Transverse colon (tissue), 4 donors: ENCODE measurements around the gene FNDC3B. TPM values are rescaled to one million over a fixed set of nuclear protein-coding genes. Genes with fewer than 3 reads are reported as not detected.

Experiments
- DNase-seq: peaks from one replicate; pipeline ENCODE4 v3.0.0-alpha.2; 2019
- H3K27ac ChIP-seq, 4 donors: fragments of 200-600 bp; sonication (generic); 2 replicates each; pipeline ENCODE4 v1.5.1; 2016 to 2018; ENCODE audit warnings: inconsistent platforms in 4 of 4
- H3K27me3 ChIP-seq: fragments of 200-600 bp; sonication (generic); 2 replicates; pipeline ENCODE4 v1.5.1; 2017; ENCODE audit warnings: inconsistent platforms
- H3K36me3 ChIP-seq, 4 donors: fragments of 200-600 bp; sonication (generic); 2 replicates each; pipeline ENCODE4 v1.5.1; 2017 to 2019; ENCODE audit warnings: inconsistent platforms in 4 of 4
- H3K4me1 ChIP-seq, 4 donors: fragments of 200-600 bp; sonication (generic); 2 replicates each; pipeline ENCODE4 v1.5.1; 2017 to 2020; ENCODE audit warnings: inconsistent platforms in 4 of 4
- H3K4me3 ChIP-seq, 4 donors: fragments of 200-600 bp; sonication (generic); 1 replicate in 1 of 4; 2 replicates in 3 of 4; pipeline versions ENCODE4 v1.5.1 to v1.6.1; 2017 to 2019; ENCODE audit warnings: inconsistent platforms in 4 of 4
- H3K9me3 ChIP-seq, 2 donors: fragments of 200-600 bp; sonication (generic); 2 replicates each; pipeline ENCODE4 v1.5.1; 2017 to 2019; ENCODE audit warnings: inconsistent platforms in 2 of 2
- EP300 ChIP-seq: sonication (generic); formaldehyde crosslinking; IDR thresholded peaks from one replicate; pipeline ENCODE4 v1.6.1; 2017; ENCODE audit warnings: antibody characterized with exemption, low read depth
- POLR2A ChIP-seq: fragments of 450-650 bp; IDR thresholded peaks from one replicate; pipeline ENCODE4 v1.6.1; 2016; ENCODE audit warnings: antibody characterized with exemption, mild to moderate bottlenecking, moderate library complexity
- POLR2AphosphoS5 ChIP-seq, 3 donors: sonication (generic); formaldehyde crosslinking; IDR thresholded peaks; one replicate each; pipeline ENCODE4 v1.6.1; 2016; ENCODE audit warnings: antibody characterized with exemption in 3 of 3
- WGBS, 2 donors: methylation state at CpG; one replicate each; pipeline ENCODE4 v1.1.5; 2018; ENCODE audit warnings: low coverage in 1 of 2; 5-methylcytosine and 5-hydroxymethylcytosine counted together
- in situ Hi-C, 4 donors: fragments of 200-750 bp; cut with MboI; loops; one replicate each; pipeline versions ENCODE4 v1.15.0 to v1.15.1; 2017; ENCODE audit warnings: low sequenced_read_pairs in 3 of 4, low pct_ligation_motif_present in 1 of 4, low pct_unique_long_range_greater_than_20kb in 1 of 4
- intact Hi-C: fragments of 100-400 bp; cut with DNase I; formaldehyde crosslinking; loops from one replicate; pipeline ENCODE4 v1.15.1; 2023; ENCODE audit warnings: low total_unique reads
- total RNA-seq, 4 donors: library from RNA; depleted of rRNA; stranded (reverse); fragments of >200 nt; gene quantifications; one replicate each; pipeline ENCODE4 v1.1.0, GENCODE V29; 2016
- TF ChIP-seq, protein P1 (sequence below), 5 experiments: fragments of 200-600 bp in 3 of 5; fragments of 450-650 bp in 2 of 5; sonication (generic) in 3 of 5; IDR thresholded peaks; 1 replicate in 2 of 5; 2 replicates in 3 of 5; pipeline ENCODE4 v1.5.1; 2016 to 2017; ENCODE audit warnings: antibody characterized with exemption in 5 of 5, inconsistent platforms in 3 of 5, mild to moderate bottlenecking in 2 of 5, moderate library complexity in 1 of 5

The FNDC3B gene
- total RNA-seq, 4 donors from 2014 or later = 28.5 to 85.7 (median 44.5) TPM

DNA sequence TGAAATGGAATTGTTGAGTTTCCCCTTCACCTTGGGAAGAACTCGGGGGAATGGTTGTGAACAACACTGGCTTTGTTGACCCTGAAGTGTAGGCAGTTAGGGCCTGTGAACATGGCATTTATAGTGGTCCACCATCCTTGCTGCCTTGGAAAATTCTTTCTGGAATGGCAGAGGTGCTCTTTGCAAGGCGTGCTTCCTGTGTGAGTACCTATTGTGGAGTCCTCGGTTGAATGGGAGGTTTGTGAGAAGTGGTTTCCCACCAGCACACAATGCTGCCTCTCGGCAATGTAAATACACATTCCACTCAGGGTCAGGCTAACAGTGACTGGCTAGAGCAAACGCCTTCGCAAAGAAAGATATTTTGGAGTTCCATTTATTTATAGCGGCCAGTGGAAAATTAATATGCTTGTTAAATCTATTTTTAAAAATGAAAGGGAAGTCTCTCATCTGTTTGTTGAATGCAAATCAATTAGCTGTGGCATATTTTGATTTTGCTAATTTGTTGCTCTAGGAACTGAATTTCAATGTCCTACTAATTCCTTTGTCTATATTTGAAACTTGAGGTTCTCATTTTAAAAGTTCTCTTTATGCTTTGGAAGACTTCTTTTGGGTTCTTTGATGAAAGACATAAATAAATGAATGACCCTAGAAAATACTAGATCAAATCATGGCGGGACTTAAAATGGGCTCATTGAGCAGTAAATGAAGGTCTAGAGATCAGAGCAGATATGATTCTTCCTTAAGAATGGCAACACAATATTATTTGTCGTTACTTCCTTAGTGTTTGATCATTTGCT lies 59.5 kb downstream of the FNDC3B start:
- intact Hi-C loops (no loop called here), in situ Hi-C loops (no loop called here)
- TF ChIP-seq POLR2AphosphoS5 (IDR thresholded peaks at IDR 0.05) (no peak), POLR2A (no peak), EP300 (no peak)
- TF ChIP-seq, protein P1, sequence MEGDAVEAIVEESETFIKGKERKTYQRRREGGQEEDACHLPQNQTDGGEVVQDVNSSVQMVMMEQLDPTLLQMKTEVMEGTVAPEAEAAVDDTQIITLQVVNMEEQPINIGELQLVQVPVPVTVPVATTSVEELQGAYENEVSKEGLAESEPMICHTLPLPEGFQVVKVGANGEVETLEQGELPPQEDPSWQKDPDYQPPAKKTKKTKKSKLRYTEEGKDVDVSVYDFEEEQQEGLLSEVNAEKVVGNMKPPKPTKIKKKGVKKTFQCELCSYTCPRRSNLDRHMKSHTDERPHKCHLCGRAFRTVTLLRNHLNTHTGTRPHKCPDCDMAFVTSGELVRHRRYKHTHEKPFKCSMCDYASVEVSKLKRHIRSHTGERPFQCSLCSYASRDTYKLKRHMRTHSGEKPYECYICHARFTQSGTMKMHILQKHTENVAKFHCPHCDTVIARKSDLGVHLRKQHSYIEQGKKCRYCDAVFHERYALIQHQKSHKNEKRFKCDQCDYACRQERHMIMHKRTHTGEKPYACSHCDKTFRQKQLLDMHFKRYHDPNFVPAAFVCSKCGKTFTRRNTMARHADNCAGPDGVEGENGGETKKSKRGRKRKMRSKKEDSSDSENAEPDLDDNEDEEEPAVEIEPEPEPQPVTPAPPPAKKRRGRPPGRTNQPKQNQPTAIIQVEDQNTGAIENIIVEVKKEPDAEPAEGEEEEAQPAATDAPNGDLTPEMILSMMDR (IDR thresholded peaks at IDR 0.05) = no peak
- H3K36me3 ChIP-seq = no peaks in the 10 kb centered on the region
- no peak for DNase-seq
- peaks cover 27 to 75% (median 51%) of the 10 kb centered on the region in 4 donors for H3K4me1 ChIP-seq
- H3K27ac ChIP-seq = no peak overlapping the region
- 77 to 89% methylated on average over 6 to 9 of the region's 9 CpGs for WGBS, 2 donors
- H3K4me3 ChIP-seq = no peak overlapping the region
- no peaks in the 10 kb centered on the region for H3K9me3 ChIP-seq
- H3K27me3 ChIP-seq = no peaks in the 10 kb centered on the region

DNA sequence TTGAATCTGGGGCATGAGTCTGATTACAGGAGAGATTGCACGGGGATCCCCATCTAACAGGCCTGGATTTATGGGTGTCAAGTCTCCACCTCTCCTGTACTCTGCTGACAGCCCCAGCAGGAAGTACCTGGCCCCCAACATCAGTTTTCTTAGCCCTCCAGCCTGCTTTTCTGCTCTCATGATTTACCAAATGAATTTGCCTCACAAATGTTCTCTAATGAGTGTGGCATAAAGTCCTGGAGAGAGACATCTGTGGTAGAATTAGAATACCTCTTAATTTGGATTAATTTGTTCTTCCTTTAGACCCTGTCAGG lies 60.1 kb downstream of the FNDC3B start:
- H3K4me1 ChIP-seq = peaks cover 27 to 80% (median 56%) of the 10 kb centered on the region in 4 donors
- 46 to 50% methylated on average over 1 of the region's 1 CpG for WGBS, 2 donors

GRCh38 chr3:172100482-172100881 lies 61.1 kb downstream of the FNDC3B start:
- no peaks in the 10 kb centered on the region for H3K9me3 ChIP-seq
- H3K4me3 ChIP-seq = no peak overlapping the region
- no peak for DNase-seq
- H3K27me3 ChIP-seq = no peaks in the 10 kb centered on the region
- WGBS, 2 donors = 84 to 100% methylated on average over 2 of the region's 2 CpGs
- intact Hi-C loops (no loop called here), in situ Hi-C loops (no loop called here)
- H3K36me3 ChIP-seq = no peaks in the 10 kb centered on the region
- TF ChIP-seq EP300 (no peak), POLR2AphosphoS5 (IDR thresholded peaks at IDR 0.05) (no peak), POLR2A (no peak)
- H3K27ac ChIP-seq = peak overlapping the region in 2 of 4 donors; percentile 3 to 37
- peaks cover 34 to 83% (median 64%) of the 10 kb centered on the region in 4 donors for H3K4me1 ChIP-seq

More for the DNA sequence above, 60.1 kb downstream of the FNDC3B start:
- DNase-seq = no peak
- in situ Hi-C loops (no loop called here), intact Hi-C loops (no loop called here)
- no peaks in the 10 kb centered on the region for H3K36me3 ChIP-seq
- H3K27me3 ChIP-seq = no peaks in the 10 kb centered on the region
- peak overlapping the region in 1 of 4 donors; percentile 19 for H3K27ac ChIP-seq
- no peak overlapping the region for H3K4me3 ChIP-seq
- no peaks in the 10 kb centered on the region for H3K9me3 ChIP-seq
- TF ChIP-seq, protein P1 (IDR thresholded peaks at IDR 0.05) = no peak
- no peak for TF ChIP-seq POLR2AphosphoS5 (IDR thresholded peaks at IDR 0.05)
- TF ChIP-seq EP300 = no peak
- TF ChIP-seq POLR2A = no peak

GRCh38 chr3:172101107-172101506 lies 61.7 kb downstream of the FNDC3B start:
- intact Hi-C loops = no loop called here
- 31 to 57% methylated on average over 3 of the region's 3 CpGs for WGBS, 2 donors
- no peaks in the 10 kb centered on the region for H3K36me3 ChIP-seq
- peaks cover 31 to 81% (median 64%) of the 10 kb centered on the region in 4 donors for H3K4me1 ChIP-seq
- H3K4me3 ChIP-seq = no peak overlapping the region
- no peak for DNase-seq
- TF ChIP-seq, protein P1 (IDR thresholded peaks at IDR 0.05) = no peak
- no peak for TF ChIP-seq EP300
- TF ChIP-seq POLR2A = no peak
- no peak for TF ChIP-seq POLR2AphosphoS5 (IDR thresholded peaks at IDR 0.05)
- H3K27me3 ChIP-seq = no peaks in the 10 kb centered on the region
- H3K9me3 ChIP-seq = no peaks in the 10 kb centered on the region
- peak overlapping the region in 2 of 4 donors; percentile 5 to 24 for H3K27ac ChIP-seq
- in situ Hi-C loops = no loop called here
